ENCODE results near the gene LUZP2. TPM values are rescaled to one million over a fixed set of nuclear protein-coding genes. Genes with fewer than 3 reads are reported as not detected.

LUZP2 gene
- total RNA-seq, 3 donors from 2014 or later, result not detected

DNA sequence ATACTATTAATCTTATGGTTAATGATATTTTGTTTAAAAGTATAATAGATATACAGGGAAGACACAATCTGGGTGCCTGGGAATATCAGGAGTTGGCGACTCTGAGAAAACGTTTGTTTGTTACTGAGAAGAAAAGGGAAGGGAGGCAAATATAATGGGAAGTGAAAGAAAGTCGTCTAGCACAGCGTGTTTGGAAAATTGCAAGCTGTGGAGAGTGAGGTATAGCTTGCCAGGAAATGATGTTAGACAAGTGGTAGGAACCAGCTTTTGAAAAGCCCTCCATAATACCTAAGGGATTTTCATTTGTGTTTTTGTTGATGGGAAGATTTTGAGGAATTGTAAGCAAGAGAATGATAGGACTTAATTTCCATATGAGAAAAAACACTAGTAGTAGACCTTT lies 322.2 kb downstream of the LUZP2 start:
- no peaks in the 10 kb centered on the region for H3K36me3 Mint-ChIP-seq (ENCODE audit: insufficient read depth)
- no peak overlapping the region for H3K4me3 Mint-ChIP-seq
- no peak for ATAC-seq
- H3K27me3 Mint-ChIP-seq (ENCODE audit: low read depth), result no peaks in the 10 kb centered on the region
- H3K4me1 Mint-ChIP-seq (ENCODE audit: low read depth), result no peaks in the 10 kb centered on the region
- H3K9me3 Mint-ChIP-seq, result peaks cover 21% of the 10 kb centered on the region
- DNase-seq, result no peak

DNA sequence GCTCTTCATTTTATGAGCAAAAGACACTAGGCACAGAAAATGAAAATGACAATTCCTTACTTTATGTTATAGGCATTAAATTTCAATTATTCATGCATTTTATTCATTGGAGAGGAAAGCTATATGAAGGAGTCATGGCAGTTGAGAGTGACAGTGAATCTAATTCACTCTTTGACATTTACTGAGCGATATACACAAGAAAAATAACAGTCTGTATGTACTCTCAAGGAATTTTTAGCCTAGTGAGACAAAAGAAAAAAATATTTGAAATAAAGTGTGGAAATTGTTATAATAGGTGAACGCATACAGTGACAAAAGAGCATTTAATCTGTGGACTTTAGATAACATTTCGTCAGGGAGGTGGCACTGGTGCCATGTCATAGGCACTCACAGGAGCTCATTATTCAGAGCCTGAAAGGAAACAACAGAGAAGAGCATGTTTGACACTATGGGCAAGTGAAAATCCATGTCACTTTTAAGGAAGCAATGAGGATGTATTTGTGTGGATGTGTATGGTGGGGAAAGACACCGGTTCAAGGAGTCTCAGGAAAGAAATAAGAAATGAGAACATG lies 323.1 kb downstream of the LUZP2 start:
- Mint-ChIP-seq H3K9me3 (peaks cover 15% of the 10 kb centered on the region), H3K36me3 (ENCODE audit: insufficient read depth) (no peaks in the 10 kb centered on the region), H3K27me3 (ENCODE audit: low read depth) (no peaks in the 10 kb centered on the region), H3K4me3 (no peak overlapping the region), H3K4me1 (ENCODE audit: low read depth) (no peaks in the 10 kb centered on the region)
- DNase-seq, result no peak
- no peak for ATAC-seq

DNA sequence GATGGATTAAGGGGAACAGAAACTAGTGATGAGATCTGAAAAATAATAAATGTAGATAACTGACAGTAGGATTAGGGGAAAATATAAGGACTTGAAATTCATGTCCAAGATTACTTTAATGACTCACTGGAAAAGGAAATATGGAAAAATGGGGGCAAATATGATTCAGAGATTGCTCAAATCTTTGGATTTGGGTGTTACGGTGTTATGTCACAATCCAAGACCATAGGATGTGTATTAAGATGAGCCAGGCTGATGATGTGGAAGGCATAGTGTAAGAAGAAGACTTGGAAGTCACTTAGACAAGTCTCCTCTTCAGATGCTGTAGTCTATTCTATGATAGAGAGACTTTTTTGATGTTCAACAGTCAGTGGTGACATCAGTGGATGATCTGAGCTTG lies 323.7 kb downstream of the LUZP2 start:
- Mint-ChIP-seq H3K9me3 (peaks cover 15% of the 10 kb centered on the region), H3K36me3 (ENCODE audit: insufficient read depth) (no peaks in the 10 kb centered on the region), H3K4me1 (ENCODE audit: low read depth) (no peaks in the 10 kb centered on the region), H3K4me3 (no peak overlapping the region), H3K27me3 (ENCODE audit: low read depth) (no peaks in the 10 kb centered on the region)
- no peak for ATAC-seq
- DNase-seq, result no peak

DNA sequence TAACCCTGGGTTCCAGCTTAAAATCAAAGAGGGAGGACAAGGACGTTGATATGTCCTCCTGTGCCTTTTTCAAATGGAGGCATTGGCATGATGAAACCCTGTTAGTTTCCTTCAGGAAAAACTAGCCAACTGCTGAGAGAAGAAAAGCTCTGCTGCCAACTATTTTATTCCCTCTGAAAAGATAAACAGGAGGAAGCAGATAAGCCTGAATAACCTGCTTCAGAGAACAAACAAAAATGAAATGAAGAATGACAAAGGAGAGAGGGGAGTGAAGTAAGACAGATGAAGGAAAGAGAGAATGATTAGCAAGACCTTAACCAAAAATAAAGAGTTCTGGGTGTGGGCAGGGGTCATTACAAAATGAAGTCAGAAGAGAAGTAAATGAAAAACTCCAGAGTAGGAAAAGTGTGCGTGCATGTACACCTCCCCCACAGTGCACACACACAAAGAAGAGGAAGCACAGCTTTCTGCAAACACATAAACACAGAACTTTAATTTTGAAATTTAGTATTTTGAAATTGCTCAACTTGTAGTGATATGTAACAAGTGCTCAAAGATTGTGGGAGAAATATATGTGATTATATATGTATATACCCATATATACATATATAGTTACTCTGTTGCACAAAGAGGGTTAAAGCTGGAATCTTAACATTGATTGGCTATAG lies 332.2 kb downstream of the LUZP2 start:
- no peaks in the 10 kb centered on the region for H3K27me3 Mint-ChIP-seq (ENCODE audit: low read depth)
- DNase-seq (no peak), ATAC-seq (no peak)
- no peak overlapping the region for H3K4me3 Mint-ChIP-seq
- H3K9me3 Mint-ChIP-seq, result no peaks in the 10 kb centered on the region
- H3K36me3 Mint-ChIP-seq (ENCODE audit: insufficient read depth), result no peaks in the 10 kb centered on the region
- H3K4me1 Mint-ChIP-seq (ENCODE audit: low read depth), result no peaks in the 10 kb centered on the region

DNA sequence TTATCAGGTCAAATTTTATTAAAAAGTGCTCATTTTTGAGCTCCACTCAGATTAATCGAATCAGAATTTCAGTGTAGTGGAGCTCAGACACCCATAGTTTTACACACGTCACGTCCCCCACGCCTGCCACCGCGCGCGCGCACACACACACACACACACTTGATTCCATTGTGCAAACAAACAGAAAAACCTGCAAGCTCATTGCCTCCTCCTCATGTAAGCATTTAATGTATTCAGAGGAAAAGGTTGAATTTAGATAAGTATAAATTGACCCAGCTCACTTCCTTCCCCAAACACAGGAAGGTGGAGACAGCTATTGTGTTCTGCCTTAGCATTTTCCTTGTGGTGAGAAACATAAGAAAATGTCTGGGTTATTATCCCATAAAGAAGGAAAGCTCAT lies 336.7 kb downstream of the LUZP2 start:
- no peak for ATAC-seq
- no peaks in the 10 kb centered on the region for H3K9me3 Mint-ChIP-seq
- DNase-seq, result no peak
- no peaks in the 10 kb centered on the region for H3K27me3 Mint-ChIP-seq (ENCODE audit: low read depth)
- H3K4me1 Mint-ChIP-seq (ENCODE audit: low read depth), result no peaks in the 10 kb centered on the region
- no peak overlapping the region for H3K4me3 Mint-ChIP-seq
- H3K36me3 Mint-ChIP-seq (ENCODE audit: insufficient read depth), result no peaks in the 10 kb centered on the region

DNA sequence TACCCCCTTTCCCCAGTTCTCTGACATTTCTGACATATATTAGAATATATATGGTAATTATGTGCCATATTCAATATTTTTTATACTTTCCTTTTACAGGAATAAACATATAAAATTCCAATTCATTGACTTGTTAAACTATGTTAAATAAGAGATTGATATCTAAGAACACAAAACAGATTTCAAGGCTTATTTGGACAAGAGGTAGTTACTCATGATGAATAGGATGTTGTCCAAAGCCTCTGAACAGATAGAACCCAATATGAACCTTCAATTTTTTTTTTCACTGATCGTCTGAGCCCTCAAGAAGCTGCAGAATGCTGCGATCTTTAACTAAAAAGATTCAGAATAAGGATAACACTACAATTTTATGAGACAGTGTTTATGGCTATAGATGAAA lies 340.3 kb downstream of the LUZP2 start:
- Mint-ChIP-seq H3K9me3 (peaks cover 3% of the 10 kb centered on the region), H3K4me3 (no peak overlapping the region), H3K36me3 (ENCODE audit: insufficient read depth) (no peaks in the 10 kb centered on the region)

DNA sequence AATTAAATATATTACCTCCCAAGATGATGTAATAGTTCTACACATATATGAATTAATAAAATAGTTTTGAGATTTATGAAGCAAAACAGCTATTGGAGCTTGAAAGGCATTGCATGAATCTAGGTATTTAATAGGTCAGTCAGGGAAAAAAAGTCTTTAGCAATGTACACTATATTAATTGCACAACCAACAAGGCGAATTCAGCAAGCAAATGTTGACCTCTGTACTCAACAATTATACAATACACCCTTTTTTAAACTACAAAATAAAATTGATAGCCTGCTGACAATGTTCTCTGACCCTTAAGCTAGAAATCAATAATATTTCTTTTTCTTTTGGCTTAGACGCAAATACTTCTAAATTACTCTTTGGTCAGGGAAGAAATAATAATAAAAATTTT lies 345.5 kb downstream of the LUZP2 start:
- Mint-ChIP-seq H3K9me3 (peaks cover 4% of the 10 kb centered on the region), H3K36me3 (ENCODE audit: insufficient read depth) (no peaks in the 10 kb centered on the region), H3K4me1 (ENCODE audit: low read depth) (no peaks in the 10 kb centered on the region), H3K27me3 (ENCODE audit: low read depth) (no peaks in the 10 kb centered on the region), H3K4me3 (no peak overlapping the region)
- no peak for DNase-seq
- ATAC-seq, result no peak

More for the DNA sequence above, 340.3 kb downstream of the LUZP2 start:
- no peak for DNase-seq
- Mint-ChIP-seq H3K27me3 (ENCODE audit: low read depth) (no peaks in the 10 kb centered on the region), H3K4me1 (ENCODE audit: low read depth) (no peaks in the 10 kb centered on the region)
- no peak for ATAC-seq

DNA sequence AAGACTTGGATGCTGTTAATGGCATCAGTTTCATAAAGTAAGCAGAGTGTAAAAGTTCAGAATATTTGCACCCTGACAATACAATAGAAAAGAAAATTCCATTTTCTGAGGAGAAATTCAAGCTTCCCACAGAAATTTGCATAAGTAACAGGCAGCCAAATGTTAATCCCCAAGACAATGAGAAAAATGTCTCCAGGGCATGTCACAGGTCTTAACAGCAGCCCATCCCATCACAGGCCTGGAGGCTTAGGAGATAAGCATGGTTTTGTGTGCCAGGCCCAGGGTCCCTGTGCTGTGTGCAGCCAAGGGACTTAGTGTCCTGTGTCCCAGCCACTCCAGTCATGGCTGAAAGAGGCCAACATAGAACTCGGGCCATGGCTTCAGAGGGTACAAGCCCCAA lies 347.6 kb downstream of the LUZP2 start:
- Mint-ChIP-seq H3K27me3 (ENCODE audit: low read depth) (no peaks in the 10 kb centered on the region), H3K4me3 (no peak overlapping the region), H3K9me3 (peaks cover 12% of the 10 kb centered on the region), H3K36me3 (ENCODE audit: insufficient read depth) (no peaks in the 10 kb centered on the region), H3K4me1 (ENCODE audit: low read depth) (no peaks in the 10 kb centered on the region)
- DNase-seq, result no peak
- no peak for ATAC-seq

DNA sequence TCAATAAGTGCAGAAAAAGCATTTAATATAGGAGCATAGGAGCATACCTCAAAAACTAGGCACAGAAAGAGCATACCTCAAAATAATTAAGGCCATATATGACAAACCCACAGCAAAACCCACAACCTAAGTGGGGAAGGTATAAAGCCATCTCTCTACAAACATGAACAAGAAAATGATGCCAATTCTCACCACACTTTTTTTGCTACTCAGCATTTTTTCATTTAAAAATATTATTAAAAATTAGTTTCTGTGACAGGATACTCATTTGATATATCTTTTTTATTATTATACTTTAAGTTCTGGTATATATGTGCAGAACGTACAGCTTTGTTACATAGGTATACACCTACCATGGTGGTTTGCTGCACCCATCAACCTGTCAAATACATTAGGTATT lies 352.0 kb downstream of the LUZP2 start:
- no peak for DNase-seq
- no peaks in the 10 kb centered on the region for H3K27me3 Mint-ChIP-seq (ENCODE audit: low read depth)
- no peaks in the 10 kb centered on the region for H3K4me1 Mint-ChIP-seq (ENCODE audit: low read depth)
- H3K9me3 Mint-ChIP-seq, result peaks cover 24% of the 10 kb centered on the region
- ATAC-seq, result no peak
- H3K4me3 Mint-ChIP-seq, result no peak overlapping the region
- H3K36me3 Mint-ChIP-seq (ENCODE audit: insufficient read depth), result no peaks in the 10 kb centered on the region

DNA sequence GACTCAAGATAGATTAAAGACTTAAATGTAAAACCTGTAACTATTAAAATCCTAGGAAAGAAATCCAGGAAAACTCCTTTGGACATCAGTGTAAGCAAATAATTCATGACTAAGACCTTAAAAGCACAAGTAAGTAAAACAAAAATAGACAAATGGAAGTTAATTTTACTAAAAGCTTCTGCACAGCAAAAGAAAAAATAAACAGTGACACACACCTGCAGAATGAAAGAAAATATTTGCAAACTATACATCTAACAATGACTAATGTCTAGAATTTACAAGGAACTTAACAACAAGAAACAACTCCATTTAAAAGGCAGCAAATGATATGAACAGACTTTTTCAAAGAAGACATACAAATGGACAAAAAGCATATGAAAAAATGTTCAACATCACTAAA lies 359.1 kb downstream of the LUZP2 start:
- DNase-seq (no peak), ATAC-seq (no peak)
- Mint-ChIP-seq H3K4me3 (no peak overlapping the region), H3K36me3 (ENCODE audit: insufficient read depth) (no peaks in the 10 kb centered on the region), H3K27me3 (ENCODE audit: low read depth) (no peaks in the 10 kb centered on the region), H3K9me3 (peaks cover 26% of the 10 kb centered on the region), H3K4me1 (ENCODE audit: low read depth) (no peaks in the 10 kb centered on the region)

DNA sequence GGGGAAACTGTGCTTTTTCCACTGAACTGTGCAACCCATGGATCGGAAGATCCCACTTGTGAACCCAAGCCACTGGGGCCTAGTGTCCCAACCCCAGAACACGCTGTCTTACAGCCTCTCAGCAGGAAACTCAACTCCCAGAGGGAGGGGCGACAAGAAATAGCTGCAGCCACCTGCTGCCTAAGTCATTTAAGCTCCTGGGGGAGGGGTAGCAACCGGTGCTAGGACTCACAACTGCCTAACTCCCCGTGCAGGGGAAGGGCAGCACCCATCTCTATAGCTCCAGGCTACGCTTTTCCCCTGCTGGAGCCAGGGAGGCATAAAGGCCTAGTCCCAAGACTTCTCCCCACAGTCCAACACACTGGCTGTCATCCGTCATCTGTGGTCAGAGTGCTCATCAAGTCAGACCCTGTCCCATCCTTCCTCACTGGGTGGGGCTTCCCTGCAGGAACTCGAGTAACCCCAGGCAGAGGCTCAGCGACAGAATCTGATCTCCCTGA lies 363.0 kb downstream of the LUZP2 start:
- ATAC-seq (no peak), DNase-seq (no peak)
- H3K9me3 Mint-ChIP-seq, result peaks cover 15% of the 10 kb centered on the region
- no peaks in the 10 kb centered on the region for H3K27me3 Mint-ChIP-seq (ENCODE audit: low read depth)
- H3K36me3 Mint-ChIP-seq (ENCODE audit: insufficient read depth), result no peaks in the 10 kb centered on the region
- H3K4me3 Mint-ChIP-seq, result no peak overlapping the region
- no peaks in the 10 kb centered on the region for H3K4me1 Mint-ChIP-seq (ENCODE audit: low read depth)

DNA sequence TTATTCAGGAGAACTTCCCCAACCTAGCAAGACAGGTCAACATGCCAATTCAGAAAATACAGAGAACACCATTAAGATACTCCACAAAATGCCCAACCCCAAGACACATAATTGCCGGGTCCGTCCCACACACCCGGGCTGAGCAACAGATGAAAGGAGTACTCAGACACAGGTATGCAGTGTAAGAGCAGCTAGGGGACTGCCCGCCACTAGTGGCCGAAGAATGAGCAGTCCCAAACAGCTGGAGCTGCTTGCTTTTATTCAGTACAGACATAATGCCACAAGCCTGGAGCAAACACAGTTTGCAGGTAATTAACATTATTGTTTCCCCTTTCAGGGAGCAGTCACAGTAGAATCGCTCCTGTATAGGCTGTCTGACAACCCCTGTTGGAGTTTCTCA lies 364.6 kb downstream of the LUZP2 start:
- ATAC-seq (no peak), DNase-seq (no peak)
- Mint-ChIP-seq H3K9me3 (peaks cover 15% of the 10 kb centered on the region), H3K36me3 (ENCODE audit: insufficient read depth) (no peaks in the 10 kb centered on the region), H3K4me3 (no peak overlapping the region), H3K27me3 (ENCODE audit: low read depth) (no peaks in the 10 kb centered on the region), H3K4me1 (ENCODE audit: low read depth) (no peaks in the 10 kb centered on the region)

DNA sequence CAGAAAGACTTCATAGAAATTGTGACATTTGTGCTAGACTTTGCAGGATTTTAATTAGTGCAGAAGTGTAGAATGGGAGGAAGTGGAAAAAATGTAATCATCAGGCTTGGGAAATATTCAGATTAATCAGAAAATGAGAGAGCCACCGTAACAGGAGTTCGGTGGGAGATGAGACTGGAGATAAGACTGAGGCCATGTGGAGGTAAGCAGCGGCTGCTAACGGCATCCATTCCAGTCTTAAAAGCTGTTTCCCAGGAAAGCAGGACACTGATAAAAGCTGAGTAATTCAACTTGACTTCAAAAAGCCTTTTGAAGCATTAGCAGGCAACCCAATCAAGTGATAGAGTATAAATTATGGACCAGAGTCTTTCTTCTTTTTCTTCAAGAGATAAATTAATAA lies 369.9 kb downstream of the LUZP2 start:
- peaks cover 6% of the 10 kb centered on the region for H3K9me3 Mint-ChIP-seq
- DNase-seq (no peak), ATAC-seq (no peak)
- H3K4me3 Mint-ChIP-seq, result no peak overlapping the region
- no peaks in the 10 kb centered on the region for H3K36me3 Mint-ChIP-seq (ENCODE audit: insufficient read depth)
- H3K4me1 Mint-ChIP-seq (ENCODE audit: low read depth), result no peaks in the 10 kb centered on the region
- no peaks in the 10 kb centered on the region for H3K27me3 Mint-ChIP-seq (ENCODE audit: low read depth)

DNA sequence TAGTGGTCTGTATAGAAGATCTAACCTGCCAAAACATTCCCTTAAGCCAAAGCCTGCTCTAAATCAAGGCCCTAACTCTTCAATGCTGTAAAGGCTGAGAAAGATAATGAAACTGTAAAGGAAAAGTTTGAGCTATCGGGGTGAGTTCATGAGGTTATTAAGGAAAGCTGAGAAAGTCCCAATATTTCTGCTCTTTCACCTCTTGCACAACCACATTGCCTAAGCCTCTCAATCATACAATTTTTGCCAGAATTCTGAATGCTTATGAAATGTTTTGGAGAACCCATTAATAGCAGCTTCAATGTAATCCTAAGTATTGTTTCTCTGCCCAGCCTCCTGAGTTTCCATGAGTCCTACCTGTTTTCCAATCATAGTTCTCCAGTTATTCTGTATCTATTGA lies 373.2 kb downstream of the LUZP2 start:
- Mint-ChIP-seq H3K9me3 (peaks cover 12% of the 10 kb centered on the region), H3K27me3 (ENCODE audit: low read depth) (no peaks in the 10 kb centered on the region), H3K4me3 (no peak overlapping the region), H3K4me1 (ENCODE audit: low read depth) (no peaks in the 10 kb centered on the region), H3K36me3 (ENCODE audit: insufficient read depth) (no peaks in the 10 kb centered on the region)
- DNase-seq (no peak), ATAC-seq (no peak)

DNA sequence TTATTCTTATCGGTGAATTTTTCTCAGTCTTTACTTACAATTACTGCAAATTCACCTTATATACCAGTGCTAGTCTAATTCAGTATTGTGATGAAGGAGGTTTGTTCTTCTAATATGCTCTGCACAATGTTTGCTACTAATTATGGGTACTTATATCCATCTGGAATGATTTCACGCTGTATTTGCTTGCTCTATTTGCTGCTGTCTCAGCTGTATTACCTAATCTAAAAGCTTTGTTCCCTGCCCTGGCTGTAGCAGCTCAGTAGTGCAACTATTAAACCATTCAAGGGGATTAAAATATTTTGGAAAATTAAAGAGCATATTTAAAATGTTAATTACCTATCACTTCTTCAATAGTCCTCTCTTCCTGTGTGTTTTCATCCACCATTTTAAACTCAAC lies 375.3 kb downstream of the LUZP2 start:
- no peaks in the 10 kb centered on the region for H3K27me3 Mint-ChIP-seq (ENCODE audit: low read depth)
- DNase-seq, result no peak
- H3K4me1 Mint-ChIP-seq (ENCODE audit: low read depth), result no peaks in the 10 kb centered on the region
- H3K4me3 Mint-ChIP-seq, result no peak overlapping the region
- peaks cover 12% of the 10 kb centered on the region for H3K9me3 Mint-ChIP-seq
- no peak for ATAC-seq
- H3K36me3 Mint-ChIP-seq (ENCODE audit: insufficient read depth), result no peaks in the 10 kb centered on the region

All from activated T-cell treated with anti-CD3 and anti-CD28 coated beads, Interleukin-2, amount 50 U/mL, for 4 hours (primary cell).